Esophagus squamous epithelium (tissue), 5 donors: Measurements from ENCODE around the gene GPC3. TPM values are rescaled to one million over a fixed set of nuclear protein-coding genes. Genes with fewer than 3 reads are reported as not detected.
"Not testable (repeated sequence)": the region's sequence is repeated elsewhere in the genome, so short reads cannot be mapped to it uniquely, and the experiment has no call there.

Experiments
- DNase-seq: peaks from one replicate; lab custom pipeline; 2025; lab: John Stamatoyannopoulos, UW
- H3K27ac ChIP-seq, 4 donors: fragments of 200-600 bp; sonication (generic); one replicate each; pipeline ENCODE4 v1.5.1; 2016 to 2019; ENCODE audit warnings: mild to moderate bottlenecking in 1 of 4
- H3K27me3 ChIP-seq, 4 donors: fragments of 200-600 bp; sonication (generic); 1 replicate in 3 of 4; 2 replicates in 1 of 4; pipeline versions ENCODE4 v1.5.1 to v1.6.0; 2017 to 2021; ENCODE audit warnings: antibody characterized with exemption in 1 of 4
- H3K36me3 ChIP-seq, 3 donors: fragments of 200-600 bp; sonication (generic); one replicate each; pipeline ENCODE4 v1.5.1; 2016 to 2019
- H3K4me1 ChIP-seq, 3 donors: fragments of 200-600 bp; sonication (generic); one replicate each; pipeline ENCODE4 v1.5.1; 2017 to 2019
- H3K4me3 ChIP-seq, 4 donors: fragments of 200-600 bp; sonication (generic); 1 replicate in 3 of 4; 2 replicates in 1 of 4; pipeline ENCODE4 v1.5.1; 2016 to 2019; ENCODE audit warnings: mild to moderate bottlenecking in 2 of 4, moderate library complexity in 1 of 4
- H3K9me3 ChIP-seq, 3 donors: fragments of 200-600 bp; sonication (generic); one replicate each; pipeline ENCODE4 v1.5.1; 2016 to 2019
- CTCF ChIP-seq, 6 experiments: fragments of 450-650 bp in 4 of 6; fragments of 200-600 bp in 2 of 6; sonication (generic) in 2 of 6; IDR thresholded peaks; one replicate each; pipeline ENCODE4 v1.5.1; 2016 to 2019; ENCODE audit warnings: antibody characterized with exemption in 6 of 6, mild to moderate bottlenecking in 4 of 6, moderate library complexity in 4 of 6
- POLR2A ChIP-seq, 4 donors: fragments of 450-650 bp; IDR thresholded peaks; one replicate each; pipeline ENCODE4 v1.6.1; 2017; ENCODE audit warnings: antibody characterized with exemption in 4 of 4, mild to moderate bottlenecking in 4 of 4, moderate library complexity in 3 of 4
- WGBS, 2 donors: methylation state at CpG; one replicate each; pipeline ENCODE4 v1.1.5; 2018; 5-methylcytosine and 5-hydroxymethylcytosine counted together
- intact Hi-C: fragments of 100-400 bp; cut with DNase I; formaldehyde crosslinking; loops from one replicate; pipeline ENCODE4 v1.15.0; 2022
- total RNA-seq, 4 donors: library from RNA; depleted of rRNA; stranded (reverse); fragments of >200 nt; gene quantifications; one replicate each; pipeline ENCODE4 v1.1.0, GENCODE V29; 2016
- donor health status: DM: yes; HTN: yes; CAD: no.

The GPC3 gene
- total RNA-seq, 4 donors from 2014 or later = 0.44 to 2.8 (median 1.7) TPM; not detected in 1

- TF ChIP-seq POLR2A (IDR thresholded peaks at IDR 0.05) (no peak), CTCF (IDR thresholded peaks at IDR 0.05) (no peak)
- no peak overlapping the region for H3K27ac ChIP-seq
- H3K36me3 ChIP-seq = no peaks in the 10 kb centered on the region
- no peak for DNase-seq
- intact Hi-C loops = no loop called here
- no peaks in the 10 kb centered on the region for H3K4me1 ChIP-seq
- 68 to 85% methylated on average over 3 of the region's 3 CpGs for WGBS, 2 donors
- H3K27me3 ChIP-seq = no peaks in the 10 kb centered on the region
- no peak overlapping the region for H3K4me3 ChIP-seq
- H3K9me3 ChIP-seq = no peaks in the 10 kb centered on the region
Observed at GRCh38 chrX:133529578-133529977, 455.8 kb downstream of the GPC3 start.

GRCh38 chrX:133527825-133528224 lies 457.6 kb downstream of the GPC3 start:
- intact Hi-C loops = no loop called here
- H3K27ac ChIP-seq = no peak overlapping the region
- no peaks in the 10 kb centered on the region for H3K4me1 ChIP-seq
- TF ChIP-seq CTCF (IDR thresholded peaks at IDR 0.05) (no peak), POLR2A (IDR thresholded peaks at IDR 0.05) (no peak)
- H3K4me3 ChIP-seq = no peak overlapping the region
- H3K27me3 ChIP-seq = no peaks in the 10 kb centered on the region
- no peaks in the 10 kb centered on the region for H3K9me3 ChIP-seq
- DNase-seq = no peak
- WGBS, 2 donors = 74 to 85% methylated on average over 4 of the region's 4 CpGs
- no peaks in the 10 kb centered on the region for H3K36me3 ChIP-seq

- Histone ChIP-seq H3K9me3 (no peaks in the 10 kb centered on the region), H3K36me3 (no peaks in the 10 kb centered on the region), H3K27ac (no peak overlapping the region), H3K4me3 (no peak overlapping the region), H3K4me1 (no peaks in the 10 kb centered on the region), H3K27me3 (no peaks in the 10 kb centered on the region)
- 13 to 32% methylated on average over 3 of the region's 3 CpGs for WGBS, 2 donors
- TF ChIP-seq CTCF (IDR thresholded peaks at IDR 0.05) = no peak
- no peak for TF ChIP-seq POLR2A (IDR thresholded peaks at IDR 0.05)
- no peak for DNase-seq
- intact Hi-C loops = no loop called here
Observed at GRCh38 chrX:133527415-133527814, 458.0 kb downstream of the GPC3 start.

GRCh38 chrX:133526773-133527172 lies 458.6 kb downstream of the GPC3 start:
- H3K36me3 ChIP-seq, H3K4me3 ChIP-seq, H3K27ac ChIP-seq, H3K4me1 ChIP-seq, H3K27me3 ChIP-seq, H3K9me3 ChIP-seq, DNase-seq, intact Hi-C loops: not testable (repeated sequence)
- 86 to 97% methylated on average over 3 of the region's 3 CpGs for WGBS, 2 donors

GRCh38 chrX:133523526-133523925 lies 461.9 kb downstream of the GPC3 start:
- Histone ChIP-seq H3K36me3 (no peaks in the 10 kb centered on the region), H3K27me3 (no peaks in the 10 kb centered on the region), H3K9me3 (no peaks in the 10 kb centered on the region), H3K27ac (no peak overlapping the region), H3K4me3 (no peak overlapping the region), H3K4me1 (no peaks in the 10 kb centered on the region)
- TF ChIP-seq POLR2A (IDR thresholded peaks at IDR 0.05) = no peak
- no peak for TF ChIP-seq CTCF (IDR thresholded peaks at IDR 0.05)
- no peak for DNase-seq
- intact Hi-C loops = no loop called here
- WGBS, 2 donors = 66% methylated on average over 2 of the region's 7 CpGs; no CpG with 5 or more reads in 1 of the 2 donors

GRCh38 chrX:133523081-133523487 lies 462.3 kb downstream of the GPC3 start:
- H3K9me3 ChIP-seq = no peaks in the 10 kb centered on the region
- H3K36me3 ChIP-seq = no peaks in the 10 kb centered on the region
- 42 to 61% methylated on average over 2 to 5 of the region's 5 CpGs for WGBS, 2 donors
- DNase-seq = no peak
- intact Hi-C loops = no loop called here
- H3K4me1 ChIP-seq = no peaks in the 10 kb centered on the region
- H3K4me3 ChIP-seq = no peak overlapping the region
- no peak for TF ChIP-seq POLR2A (IDR thresholded peaks at IDR 0.05)
- no peak for TF ChIP-seq CTCF (IDR thresholded peaks at IDR 0.05)
- H3K27me3 ChIP-seq = no peaks in the 10 kb centered on the region
- no peak overlapping the region for H3K27ac ChIP-seq
